BLaER1 treated with 17β-estradiol and CSF1 and Interleukin-3, amounts not matched to agents 10 nM and 100 nM (cell line): ENCODE results near the gene SETD1B.
A peak's percentile ranks its signal among the peaks of the same experiment; 100 is the strongest.
"Not testable (repeated sequence)": the region's sequence is repeated elsewhere in the genome, so short reads cannot be mapped to it uniquely, and the experiment has no call there.

Experiments used
- H3K27ac ChIP-seq, 11 experiments: shearing (Covaris generic); formaldehyde crosslinking; 2 replicates each; pipeline ENCODE4 v1.8.1; 2022
- H3K27me3 ChIP-seq, 11 experiments: shearing (Covaris generic); formaldehyde crosslinking; 2 replicates each; pipeline ENCODE4 v1.8.1; 2022
- H3K36me3 ChIP-seq, 11 experiments: shearing (Covaris generic); formaldehyde crosslinking; 2 replicates each; pipeline ENCODE4 v1.8.1; 2022
- H3K4me1 ChIP-seq, 10 experiments: shearing (Covaris generic); formaldehyde crosslinking; 2 replicates each; pipeline ENCODE4 v1.8.1; 2022
- H3K4me2 ChIP-seq, 11 experiments: shearing (Covaris generic); formaldehyde crosslinking; 2 replicates each; pipeline ENCODE4 v1.8.1; 2022
- H3K4me3 ChIP-seq, 10 experiments: shearing (Covaris generic); formaldehyde crosslinking; 2 replicates each; pipeline ENCODE4 v1.8.1; 2022
- H3K9ac ChIP-seq, 11 experiments: shearing (Covaris generic); formaldehyde crosslinking; 2 replicates each; pipeline ENCODE4 v1.8.1; 2022
- H3K9me3 ChIP-seq, 11 experiments: shearing (Covaris generic); formaldehyde crosslinking; replicated peaks in 1 of 11; 2 replicates each; pipeline ENCODE4 v1.8.1; 2022
- H4K20me1 ChIP-seq, 11 experiments: shearing (Covaris generic); formaldehyde crosslinking; 2 replicates each; pipeline ENCODE4 v1.8.1; 2022
- Cebpa-rat ChIP-seq, 11 experiments: shearing (Covaris generic); IDR thresholded peaks; 2 replicates each; pipeline ENCODE4 v1.8.1; 2022

Gene SETD1B

GRCh38 chr12:121789800-121790728, 13.7 kb upstream of the SETD1B start:
- Histone ChIP-seq H3K36me3 (peaks cover under 1 to 15% (median 12%) of the 10 kb centered on the region in 11 experiments; a peak in 14 of 22 replicates), H3K9me3 (no peaks in the 10 kb centered on the region), H3K4me1 (peaks cover 79 to 92% (median 82%) of the 10 kb centered on the region in 10 experiments), H4K20me1 (peaks cover 4 to 20% (median 6%) of the 10 kb centered on the region in 11 experiments; a peak in 19 of 22 replicates), H3K9ac (peak overlapping the region; percentile 72 to 92 (median 81)), H3K27ac (peak overlapping the region; percentile 86 to 99 (median 93)), H3K27me3 (no peaks in the 10 kb centered on the region), H3K4me2 (peak overlapping the region; percentile 82 to 100 (median 95)), H3K4me3 (peak overlapping the region; percentile 20 to 60 (median 49); a peak in 19 of 20 replicates)
- TF ChIP-seq Cebpa-rat (IDR thresholded peaks at IDR 0.05) = peak in 2 of 11 experiments; percentile 16 to 69; a peak in 3 of 22 replicates

- peaks cover 0 to 22% (median 13%) of the 10 kb centered on the region in 11 experiments; a peak in 14 of 22 replicates for H3K36me3 ChIP-seq
- peaks cover 11 to 28% (median 13%) of the 10 kb centered on the region in 11 experiments; a peak in 21 of 22 replicates for H4K20me1 ChIP-seq
- H3K4me3 ChIP-seq = peak overlapping the region in 8 of 10 experiments; percentile 4 to 60 (median 42); a peak in 8 of 20 replicates
- peak in 1 of 11 experiments; percentile 60; a peak in 1 of 22 replicates for TF ChIP-seq Cebpa-rat (IDR thresholded peaks at IDR 0.05)
- peak overlapping the region; percentile 86 to 99 (median 93); a peak in 21 of 22 replicates for H3K27ac ChIP-seq
- peak overlapping the region; percentile 82 to 100 (median 95) for H3K4me2 ChIP-seq
- H3K9ac ChIP-seq = peak overlapping the region; percentile 72 to 92 (median 81); a peak in 21 of 22 replicates
- H3K9me3 ChIP-seq, H3K27me3 ChIP-seq: not testable (repeated sequence)
- H3K4me1 ChIP-seq = peaks cover 81 to 97% (median 87%) of the 10 kb centered on the region in 10 experiments
These were observed 13.0 kb upstream of the SETD1B start for GRCh38 chr12:121790785-121791184.

GRCh38 chr12:121791671-121792551, 11.9 kb upstream of the SETD1B start:
- no peak for TF ChIP-seq Cebpa-rat (IDR thresholded peaks at IDR 0.05)
- Histone ChIP-seq H3K36me3 (peaks cover 10 to 24% (median 16%) of the 10 kb centered on the region in 11 experiments; a peak in 19 of 22 replicates), H3K27me3 (no peaks in the 10 kb centered on the region), H3K27ac (peak overlapping the region in 10 of 11 experiments; percentile 67 to 99 (median 93); a peak in 17 of 22 replicates), H3K4me3 (peak overlapping the region; percentile 72 to 93 (median 84)), H3K4me2 (peak overlapping the region; percentile 82 to 100 (median 95)), H4K20me1 (peaks cover 18 to 39% (median 25%) of the 10 kb centered on the region in 11 experiments; a peak in 21 of 22 replicates), H3K4me1 (peaks cover 83 to 100% (median 90%) of the 10 kb centered on the region in 10 experiments), H3K9me3 (no peaks in the 10 kb centered on the region), H3K9ac (peak overlapping the region; percentile 80 to 100 (median 88))

GRCh38 chr12:121792607-121793439, 11.0 kb upstream of the SETD1B start:
- peak overlapping the region; percentile 67 to 99 (median 93) for H3K27ac ChIP-seq
- TF ChIP-seq Cebpa-rat (IDR thresholded peaks at IDR 0.05) = no peak
- no peaks in the 10 kb centered on the region for H3K9me3 ChIP-seq
- H3K27me3 ChIP-seq = no peaks in the 10 kb centered on the region
- peak overlapping the region; percentile 80 to 100 (median 88) for H3K9ac ChIP-seq
- H4K20me1 ChIP-seq = peaks cover 27 to 48% (median 34%) of the 10 kb centered on the region in 11 experiments
- peaks cover 83 to 100% (median 90%) of the 10 kb centered on the region in 10 experiments for H3K4me1 ChIP-seq
- peak overlapping the region; percentile 82 to 100 (median 95) for H3K4me2 ChIP-seq
- H3K4me3 ChIP-seq = peak overlapping the region; percentile 72 to 93 (median 84)
- H3K36me3 ChIP-seq = peaks cover 12 to 27% (median 24%) of the 10 kb centered on the region in 11 experiments; a peak in 18 of 22 replicates

GRCh38 chr12:121793440-121793837, 10.4 kb upstream of the SETD1B start, which contains the start of gene RHOF:
Gene RHOF, minus strand, starts transcription at chr12:121793688. Its CDS starts 55 bp downstream, at chr12:121793633.
- Histone ChIP-seq H3K4me1 (peaks cover 83 to 100% (median 90%) of the 10 kb centered on the region in 10 experiments), H3K9me3 (no peaks in the 10 kb centered on the region), H3K4me2 (peak within 1 kb of the TSS; percentile 82 to 100 (median 95)), H3K9ac (peak within 1 kb of the TSS; percentile 80 to 100 (median 88)), H4K20me1 (peaks cover 33 to 54% (median 40%) of the 10 kb centered on the region in 11 experiments), H3K27me3 (no peaks in the 10 kb centered on the region), H3K36me3 (peaks cover 12 to 33% (median 27%) of the 10 kb centered on the region in 11 experiments; a peak in 18 of 22 replicates), H3K27ac (peak within 1 kb of the TSS; percentile 67 to 99 (median 93)), H3K4me3 (peak within 1 kb of the TSS; percentile 72 to 93 (median 84))
- no peak for TF ChIP-seq Cebpa-rat (IDR thresholded peaks at IDR 0.05)

GRCh38 chr12:121793838-121794533, 9.8 kb upstream of the SETD1B start:
- Histone ChIP-seq H3K36me3 (peaks cover 12 to 38% (median 32%) of the 10 kb centered on the region in 11 experiments; a peak in 18 of 22 replicates), H3K9me3 (no peaks in the 10 kb centered on the region), H3K27me3 (no peaks in the 10 kb centered on the region), H3K27ac (peak overlapping the region; percentile 67 to 99 (median 93); a peak in 21 of 22 replicates), H3K4me3 (peak overlapping the region; percentile 72 to 93 (median 84)), H4K20me1 (peaks cover 38 to 60% (median 45%) of the 10 kb centered on the region in 11 experiments), H3K4me2 (peak overlapping the region; percentile 82 to 100 (median 95)), H3K9ac (peak overlapping the region; percentile 80 to 100 (median 88)), H3K4me1 (peaks cover 83 to 100% (median 90%) of the 10 kb centered on the region in 10 experiments)
- no peak for TF ChIP-seq Cebpa-rat (IDR thresholded peaks at IDR 0.05)
